ENCODE measurements around the gene COX7A2. TPM values are rescaled to one million over a fixed set of nuclear protein-coding genes. Genes with fewer than 3 reads are reported as not detected.

The COX7A2 gene
- total and polyA plus RNA-seq, 2 of the 4 experiments (the other 2 are of a cell fraction): 174 to 776 TPM

DNA sequence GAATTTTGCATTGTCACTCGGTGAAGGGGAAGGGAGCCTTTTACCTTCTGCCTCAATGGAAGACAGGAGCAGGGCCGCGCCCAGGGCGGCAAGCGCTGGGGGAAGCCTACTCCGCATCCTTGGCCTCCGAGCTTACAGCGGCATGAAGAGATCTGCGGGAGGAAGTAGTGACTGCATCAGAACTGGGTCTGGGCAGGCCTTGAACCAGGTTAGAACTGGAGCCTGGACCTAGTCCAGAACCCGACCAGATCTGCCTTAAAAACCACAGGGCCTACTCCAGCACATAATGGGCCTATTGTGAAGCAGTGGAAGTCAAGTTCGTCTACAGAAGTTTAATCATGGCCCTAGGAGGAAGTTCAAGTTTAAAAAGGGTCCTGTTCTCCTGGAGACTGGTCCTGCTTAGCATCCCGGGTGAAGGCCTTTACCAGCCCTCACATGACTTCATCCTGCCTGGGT lies 40.9 kb downstream of the COX7A2 start:
- H3K4me2 ChIP-seq (ENCODE audit: low read depth, low read length): peak overlapping the region; percentile 81
- dilution Hi-C loops (cut with HindIII; ENCODE audit: low sequenced_read_pairs, unreplicated experiment): no loop called here
- peak overlapping the region; percentile 80 for H4K91ac ChIP-seq (ENCODE audit: insufficient read depth, low read depth, low read length)
- H3K27me3 ChIP-seq (ENCODE audit: control insufficient read depth, insufficient read depth, low read length): no peaks in the 10 kb centered on the region
- TF ChIP-seq RFX5 (IDR thresholded peaks at IDR 0.05; ENCODE audit: low read depth, low read length): no peak
- TF ChIP-seq, protein P1, sequence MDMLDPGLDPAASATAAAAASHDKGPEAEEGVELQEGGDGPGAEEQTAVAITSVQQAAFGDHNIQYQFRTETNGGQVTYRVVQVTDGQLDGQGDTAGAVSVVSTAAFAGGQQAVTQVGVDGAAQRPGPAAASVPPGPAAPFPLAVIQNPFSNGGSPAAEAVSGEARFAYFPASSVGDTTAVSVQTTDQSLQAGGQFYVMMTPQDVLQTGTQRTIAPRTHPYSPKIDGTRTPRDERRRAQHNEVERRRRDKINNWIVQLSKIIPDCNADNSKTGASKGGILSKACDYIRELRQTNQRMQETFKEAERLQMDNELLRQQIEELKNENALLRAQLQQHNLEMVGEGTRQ (IDR thresholded peaks at IDR 0.05; ENCODE audit: low read depth, low read length): peak; percentile 49
- peaks cover 3% of the 10 kb centered on the region; the same call in 1 of the 2 replicates for H3K9me1 ChIP-seq (ENCODE audit: insufficient read depth, low read length)
- H2AFZ ChIP-seq (replicated peaks; ENCODE audit: low read length, poor library complexity): peak overlapping the region; percentile 79
- H3K9ac ChIP-seq (ENCODE audit: low read depth, low read length): peak overlapping the region; percentile 68
- ChIA-PET POLR2A (ENCODE audit: unreplicated experiment) (interaction anchor here (0.5 to 0.6 kb wide), 2 partner anchors 928 to 1231 kb away, joined by 3 to 4 read pairs; no protein-coding TSS in a partner anchor), CTCF (interaction anchor here (1.3 kb wide), 1 partner anchor 54 kb away, joined by 5 read pairs; no protein-coding TSS in a partner anchor)
- peak; percentile 46 for DNase-seq
- peaks cover 20% of the 10 kb centered on the region for H3K4me1 ChIP-seq (ENCODE audit: control insufficient read depth, insufficient read depth, low read length)
- H3K56ac ChIP-seq (ENCODE audit: extremely low read depth, insufficient read depth, low read length): peak overlapping the region; percentile 60
- H2BK20ac ChIP-seq (ENCODE audit: low read depth, low read length): peak overlapping the region; percentile 22; the same call in 1 of the 2 replicates
- peak overlapping the region; percentile 70 for H4K5ac ChIP-seq (ENCODE audit: low read depth, low read length)
- H3K23ac ChIP-seq (ENCODE audit: low read depth, low read length): peak overlapping the region; percentile 92
- peak overlapping the region; percentile 35 for H3K4me3 ChIP-seq (ENCODE audit: insufficient read depth, low read depth, low read length)
- peaks cover 0 to 21% of the 10 kb centered on the region in 2 experiments; a peak in 2 of 4 replicates for H3K79me1 ChIP-seq (ENCODE audit: low read depth in 1 of 2, low read length in 2 of 2)
- BruUV-seq (replicated peaks): no TSS peak
- intact Hi-C loops (cut with micrococcal nuclease): loop anchor here (10.0 kb wide), 1 partner anchor 308 kb away; no protein-coding TSS in a partner anchor
- in situ Hi-C loops (cut with MboI; ENCODE audit: low sequenced_read_pairs): loop anchor here (10.0 kb wide), 1 partner anchor 788 kb away; no protein-coding TSS in a partner anchor
- H3K4ac ChIP-seq (ENCODE audit: low read depth, low read length): peak overlapping the region; percentile 55
- H3K14ac ChIP-seq (replicated peaks; ENCODE audit: low read depth, low read length): peak overlapping the region; percentile 94
- peak overlapping the region; percentile 88 for H2AK9ac ChIP-seq (replicated peaks; ENCODE audit: low read depth, low read length, poor library complexity)
- H4K8ac ChIP-seq (ENCODE audit: low read depth in 2 of 2, low read length in 2 of 2): peak overlapping the region; percentile 27 to 35
- 40% methylated on average over 2 of the region's 12 CpGs; no CpG with 5 or more reads in 1 of the 2 experiments for WGBS, 2 experiments (ENCODE audit: extremely low coverage in 2 of 2, insufficient read length in 1 of 2)
- H3K18ac ChIP-seq (ENCODE audit: low read depth, low read length): peak overlapping the region; percentile 82
- H3K9me3 ChIP-seq (ENCODE audit: control insufficient read depth, insufficient read depth, low read length): no peaks in the 10 kb centered on the region
- peak overlapping the region; percentile 92 for H2AK5ac ChIP-seq (ENCODE audit: low read depth, low read length)
- no peak for ATAC-seq (ENCODE audit: low read depth)
- peaks cover 7% of the 10 kb centered on the region for H3K36me3 ChIP-seq (ENCODE audit: control insufficient read depth, insufficient read depth, low read length)
- H3K27ac ChIP-seq (ENCODE audit: insufficient read depth, low read length): peak overlapping the region; percentile 78
- peaks cover 48% of the 10 kb centered on the region for H4K20me1 ChIP-seq (ENCODE audit: insufficient read depth, low read length)
- peak overlapping the region; percentile 31 for H2BK120ac ChIP-seq (ENCODE audit: low read depth, low read length)
- H2BK5ac ChIP-seq (ENCODE audit: low read depth, low read length, poor library complexity, severe bottlenecking): peak overlapping the region; percentile 87
- H2BK15ac ChIP-seq (ENCODE audit: low read depth, low read length): peak overlapping the region; percentile 83; the same call in 2 of the 3 replicates
